ENCODE results near the gene LHB.
A peak's percentile ranks its signal among the peaks of the same experiment; 100 is the strongest.

The LHB gene

DNA sequence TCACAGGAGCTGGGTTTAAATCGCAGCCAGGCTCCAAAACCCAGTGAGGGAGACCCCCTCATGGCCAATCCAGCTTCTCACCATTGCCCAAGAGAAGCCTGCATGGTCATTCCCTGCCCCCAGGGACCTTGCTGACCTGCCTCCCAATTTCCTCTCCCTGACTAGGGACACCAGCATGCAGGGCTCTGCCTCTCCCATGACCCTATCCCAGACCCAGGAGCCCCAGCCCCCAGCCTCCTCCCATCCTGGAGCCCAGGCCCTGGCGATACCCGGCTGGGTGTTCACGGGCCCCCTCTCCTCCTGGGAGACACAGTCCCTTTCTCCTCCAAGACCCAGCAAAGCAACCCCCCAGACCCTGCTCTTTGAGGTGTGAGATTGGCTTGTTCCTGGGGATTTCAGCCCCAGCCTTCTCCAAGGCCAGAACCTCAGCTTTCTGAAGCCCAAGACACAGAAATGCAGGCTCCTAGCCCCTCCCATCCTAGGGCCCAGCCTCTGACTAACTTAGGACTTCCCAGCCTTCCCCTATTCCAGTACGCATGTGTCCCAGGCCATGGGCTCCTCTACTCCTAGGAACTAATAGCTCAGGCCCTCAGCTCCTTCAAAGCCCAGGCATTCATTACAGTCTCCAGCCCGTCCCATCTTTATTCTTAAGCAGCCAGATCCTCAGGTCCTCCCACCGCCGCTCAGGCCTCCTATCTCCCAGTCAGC lies 24.9 kb downstream of the LHB start:
- H3K79me2 ChIP-seq (ENCODE audit: control insufficient read depth, insufficient read depth, low read length, poor library complexity) = peaks cover 18% of the 10 kb centered on the region
- no peak overlapping the region for H2BK12ac ChIP-seq (ENCODE audit: low read length)
- peak overlapping the region; percentile 91 for H3K4me3 ChIP-seq (ENCODE audit: low read depth, low read length)
- WGBS (ENCODE audit: extremely low coverage, insufficient coverage, insufficient read length) = no CpG with 5 or more reads among the region's 8 CpGs
- DNase-seq = peak; percentile 86
- peaks cover 21 to 28% of the 10 kb centered on the region in 2 experiments for H3K4me1 ChIP-seq (ENCODE audit: control insufficient read depth in 1 of 2, insufficient read depth in 2 of 2, low read length in 2 of 2)
- H3K4me2 ChIP-seq (ENCODE audit: low read length) = peak overlapping the region; percentile 86
- H3K14ac ChIP-seq (ENCODE audit: low read length) = peak overlapping the region; percentile 80
- H3K4ac ChIP-seq (ENCODE audit: low read depth, low read length) = peak overlapping the region; percentile 96
- H3K27ac ChIP-seq (ENCODE audit: low read depth, low read length) = peak overlapping the region; percentile 70
- H2BK5ac ChIP-seq (ENCODE audit: low read depth, low read length, poor library complexity) = peak overlapping the region; percentile 73
- H3K36me3 ChIP-seq (ENCODE audit: control insufficient read depth in 1 of 2, insufficient read depth in 2 of 2, low read length in 2 of 2) = peaks cover 23 to 27% of the 10 kb centered on the region in 2 experiments
- peak overlapping the region; percentile 13 for H2AFZ ChIP-seq (ENCODE audit: insufficient read depth, low read length, poor library complexity)
- peak overlapping the region; percentile 70 for H4K91ac ChIP-seq (ENCODE audit: low read depth, low read length)
- H3K27me3 ChIP-seq (ENCODE audit: insufficient read depth, low read length) = no peaks in the 10 kb centered on the region
- H4K8ac ChIP-seq (ENCODE audit: low read depth, low read length) = peak overlapping the region; percentile 58
- H3K9me3 ChIP-seq (ENCODE audit: insufficient read depth, low read depth, low read length) = no peaks in the 10 kb centered on the region
- peak overlapping the region; percentile 66 for H4K12ac ChIP-seq (ENCODE audit: low read depth, low read length)
- H2BK120ac ChIP-seq (ENCODE audit: insufficient read depth, low read length, poor library complexity) = peak overlapping the region; percentile 69
- H3K23ac ChIP-seq (ENCODE audit: low read length) = no peak overlapping the region
- H3K18ac ChIP-seq (ENCODE audit: low read length) = peak overlapping the region; percentile 81
- H3K9ac ChIP-seq (ENCODE audit: low read length) = peak overlapping the region; percentile 91
- peak overlapping the region; percentile 32 for H2AK5ac ChIP-seq (ENCODE audit: low read length)
- H3K79me1 ChIP-seq (ENCODE audit: low read length) = peaks cover 17% of the 10 kb centered on the region

DNA sequence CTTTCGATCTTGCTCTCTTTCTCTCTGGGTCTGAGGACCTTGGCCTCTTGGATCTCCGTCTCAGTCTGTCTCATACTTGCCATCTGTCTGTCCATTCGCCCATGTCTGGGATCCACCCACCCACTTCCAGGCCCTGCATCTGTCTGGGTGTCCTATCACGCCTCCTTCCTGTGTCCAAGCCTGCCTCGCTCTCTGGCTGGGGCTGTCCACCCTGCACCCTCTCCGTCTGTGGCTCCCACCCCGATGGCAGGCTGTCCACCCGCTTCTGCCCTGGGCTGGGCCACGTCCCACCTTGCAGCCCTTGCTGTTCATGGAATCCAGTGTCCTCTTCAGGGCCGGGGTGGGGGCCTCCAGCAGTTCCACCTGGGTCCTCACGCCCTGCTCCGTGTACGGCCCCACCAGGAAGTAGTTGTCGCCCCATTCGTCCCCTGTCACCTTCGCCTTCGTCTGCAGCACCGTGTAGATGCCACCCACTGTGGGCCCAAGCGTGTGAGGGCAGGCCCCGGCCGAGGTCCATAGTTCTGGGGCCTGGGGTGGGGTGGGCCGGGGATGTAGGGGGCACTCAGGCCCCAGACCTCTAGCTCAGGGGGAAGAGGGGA lies 25.8 kb downstream of the LHB start:
- Histone ChIP-seq H2AK5ac (ENCODE audit: low read length) (peak overlapping the region; percentile 19), H3K27me3 (ENCODE audit: insufficient read depth, low read length) (no peaks in the 10 kb centered on the region), H3K4me1 (ENCODE audit: control insufficient read depth in 1 of 2, insufficient read depth in 2 of 2, low read length in 2 of 2) (peaks cover 21 to 28% of the 10 kb centered on the region in 2 experiments), H3K27ac (ENCODE audit: low read depth, low read length) (no peak overlapping the region), H3K14ac (ENCODE audit: low read length) (no peak overlapping the region), H3K9me3 (ENCODE audit: insufficient read depth, low read depth, low read length) (no peaks in the 10 kb centered on the region), H2BK5ac (ENCODE audit: low read depth, low read length, poor library complexity) (no peak overlapping the region), H3K79me2 (ENCODE audit: control insufficient read depth, insufficient read depth, low read length, poor library complexity) (peaks cover 18% of the 10 kb centered on the region), H2BK12ac (ENCODE audit: low read length) (no peak overlapping the region), H3K4me2 (ENCODE audit: low read length) (no peak overlapping the region), H4K12ac (ENCODE audit: low read depth, low read length) (peak overlapping the region; percentile 8), H3K4ac (ENCODE audit: low read depth, low read length) (peak overlapping the region; percentile 93), H2BK120ac (ENCODE audit: insufficient read depth, low read length, poor library complexity) (no peak overlapping the region), H4K91ac (ENCODE audit: low read depth, low read length) (no peak overlapping the region), H3K4me3 (ENCODE audit: low read depth, low read length) (peak overlapping the region; percentile 33), H4K8ac (ENCODE audit: low read depth, low read length) (no peak overlapping the region), H3K9ac (ENCODE audit: low read length) (no peak overlapping the region), H2AFZ (ENCODE audit: insufficient read depth, low read length, poor library complexity) (no peak overlapping the region), H3K18ac (ENCODE audit: low read length) (peak overlapping the region; percentile 42), H3K23ac (ENCODE audit: low read length) (no peak overlapping the region), H3K79me1 (ENCODE audit: low read length) (peaks cover 17% of the 10 kb centered on the region), H3K36me3 (ENCODE audit: control insufficient read depth in 1 of 2, insufficient read depth in 2 of 2, low read length in 2 of 2) (peaks cover 30 to 34% of the 10 kb centered on the region in 2 experiments)
- WGBS (ENCODE audit: extremely low coverage, insufficient coverage, insufficient read length) = no CpG with 5 or more reads among the region's 22 CpGs
- DNase-seq = no peak

DNA sequence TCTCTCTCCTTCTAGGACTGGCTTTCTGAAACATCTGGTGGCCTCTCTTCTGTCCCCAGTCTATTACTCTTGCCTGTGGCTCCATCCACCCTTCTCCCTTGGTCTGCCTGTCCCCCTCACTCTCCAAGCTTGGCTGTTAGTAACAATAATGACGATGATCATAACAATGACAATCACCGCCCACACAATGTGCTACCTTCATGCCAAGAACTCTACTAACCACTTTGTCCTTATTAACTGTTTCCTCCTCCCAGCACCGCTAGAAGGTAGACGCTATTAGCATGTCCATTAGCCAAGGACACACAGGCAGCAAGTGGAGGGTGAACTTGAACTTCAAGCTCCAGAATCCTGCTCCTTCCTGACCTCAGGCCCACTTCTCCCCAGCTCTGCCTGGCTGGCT lies 26.5 kb downstream of the LHB start:
- Histone ChIP-seq H3K79me1 (ENCODE audit: low read length) (peaks cover 17% of the 10 kb centered on the region), H2BK12ac (ENCODE audit: low read length) (no peak overlapping the region), H4K12ac (ENCODE audit: low read depth, low read length) (no peak overlapping the region), H3K4me1 (ENCODE audit: control insufficient read depth in 1 of 2, insufficient read depth in 2 of 2, low read length in 2 of 2) (peaks cover 21 to 28% of the 10 kb centered on the region in 2 experiments), H3K36me3 (ENCODE audit: control insufficient read depth in 1 of 2, insufficient read depth in 2 of 2, low read length in 2 of 2) (peaks cover 37 to 41% of the 10 kb centered on the region in 2 experiments), H3K4me3 (ENCODE audit: low read depth, low read length) (no peak overlapping the region), H3K27ac (ENCODE audit: low read depth, low read length) (no peak overlapping the region), H3K79me2 (ENCODE audit: control insufficient read depth, insufficient read depth, low read length, poor library complexity) (peaks cover 18% of the 10 kb centered on the region), H3K27me3 (ENCODE audit: insufficient read depth, low read length) (no peaks in the 10 kb centered on the region), H2BK120ac (ENCODE audit: insufficient read depth, low read length, poor library complexity) (no peak overlapping the region), H3K9ac (ENCODE audit: low read length) (no peak overlapping the region), H3K18ac (ENCODE audit: low read length) (no peak overlapping the region), H3K14ac (ENCODE audit: low read length) (no peak overlapping the region), H3K4me2 (ENCODE audit: low read length) (no peak overlapping the region), H2AFZ (ENCODE audit: insufficient read depth, low read length, poor library complexity) (no peak overlapping the region), H3K9me3 (ENCODE audit: insufficient read depth, low read depth, low read length) (no peaks in the 10 kb centered on the region), H4K91ac (ENCODE audit: low read depth, low read length) (no peak overlapping the region), H2BK5ac (ENCODE audit: low read depth, low read length, poor library complexity) (no peak overlapping the region), H2AK5ac (ENCODE audit: low read length) (no peak overlapping the region), H4K8ac (ENCODE audit: low read depth, low read length) (no peak overlapping the region), H3K23ac (ENCODE audit: low read length) (no peak overlapping the region), H3K4ac (ENCODE audit: low read depth, low read length) (no peak overlapping the region)
- peak; percentile 55 to 73 for DNase-seq
- no CpG with 5 or more reads among the region's 4 CpGs for WGBS (ENCODE audit: extremely low coverage, insufficient coverage, insufficient read length)

DNA sequence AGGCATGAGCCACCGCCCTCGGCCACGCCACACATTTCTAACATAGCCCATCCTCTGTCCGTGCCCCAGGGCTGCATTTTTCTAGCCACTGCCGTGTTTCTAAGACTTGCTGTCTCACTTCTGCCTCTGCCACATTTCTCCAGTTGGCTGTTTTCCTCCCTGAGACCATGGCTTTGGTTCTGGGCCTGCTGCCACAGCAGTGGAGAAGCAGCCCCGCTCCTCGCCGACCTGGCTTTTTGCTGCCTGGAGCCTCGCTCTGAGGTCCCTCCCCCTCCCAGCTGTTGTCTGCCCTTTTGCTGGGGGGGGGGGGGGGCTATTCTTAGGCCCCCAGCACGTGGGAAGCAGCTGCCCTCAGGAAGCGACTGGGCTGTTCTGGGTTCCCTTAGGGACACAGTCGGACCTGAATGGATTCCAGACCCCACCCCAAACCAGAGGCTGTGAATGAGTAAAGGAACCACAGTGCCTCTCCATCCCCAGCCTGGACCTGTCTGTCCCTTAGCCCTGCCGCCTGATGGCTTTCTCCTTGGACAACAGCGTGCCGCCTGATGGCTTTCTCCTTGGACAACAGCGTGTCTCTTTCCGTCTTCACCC lies 27.1 kb downstream of the LHB start:
- peak; percentile 98 to 99 for DNase-seq
- Histone ChIP-seq H3K4me3 (ENCODE audit: low read depth, low read length) (no peak overlapping the region), H3K18ac (ENCODE audit: low read length) (no peak overlapping the region), H4K12ac (ENCODE audit: low read depth, low read length) (no peak overlapping the region), H3K27me3 (ENCODE audit: insufficient read depth, low read length) (no peaks in the 10 kb centered on the region), H3K79me2 (ENCODE audit: control insufficient read depth, insufficient read depth, low read length, poor library complexity) (peaks cover 18% of the 10 kb centered on the region), H2BK12ac (ENCODE audit: low read length) (peak overlapping the region; percentile 12), H3K36me3 (ENCODE audit: control insufficient read depth in 1 of 2, insufficient read depth in 2 of 2, low read length in 2 of 2) (peaks cover 42 to 47% of the 10 kb centered on the region in 2 experiments), H3K9ac (ENCODE audit: low read length) (no peak overlapping the region), H4K8ac (ENCODE audit: low read depth, low read length) (no peak overlapping the region), H3K27ac (ENCODE audit: low read depth, low read length) (peak overlapping the region; percentile 41), H2BK120ac (ENCODE audit: insufficient read depth, low read length, poor library complexity) (no peak overlapping the region), H3K4ac (ENCODE audit: low read depth, low read length) (no peak overlapping the region), H3K4me2 (ENCODE audit: low read length) (no peak overlapping the region), H3K23ac (ENCODE audit: low read length) (no peak overlapping the region), H3K14ac (ENCODE audit: low read length) (no peak overlapping the region), H2BK5ac (ENCODE audit: low read depth, low read length, poor library complexity) (no peak overlapping the region), H3K79me1 (ENCODE audit: low read length) (peaks cover 17% of the 10 kb centered on the region), H2AFZ (ENCODE audit: insufficient read depth, low read length, poor library complexity) (no peak overlapping the region), H3K9me3 (ENCODE audit: insufficient read depth, low read depth, low read length) (no peaks in the 10 kb centered on the region), H2AK5ac (ENCODE audit: low read length) (no peak overlapping the region), H4K91ac (ENCODE audit: low read depth, low read length) (no peak overlapping the region), H3K4me1 (ENCODE audit: control insufficient read depth in 1 of 2, insufficient read depth in 2 of 2, low read length in 2 of 2) (peaks cover 21 to 28% of the 10 kb centered on the region in 2 experiments)
- no CpG with 5 or more reads among the region's 17 CpGs for WGBS (ENCODE audit: extremely low coverage, insufficient coverage, insufficient read length)

All from trophoblast cell (in vitro differentiated cells and primary cell).